Retina (tissue), 1 donor: ENCODE results near the gene CNTN2.

Source experiments
- DNase-seq: peaks from one replicate; pipeline ENCODE4 v3.0.0-alpha.2; 2016

Gene CNTN2

DNA sequence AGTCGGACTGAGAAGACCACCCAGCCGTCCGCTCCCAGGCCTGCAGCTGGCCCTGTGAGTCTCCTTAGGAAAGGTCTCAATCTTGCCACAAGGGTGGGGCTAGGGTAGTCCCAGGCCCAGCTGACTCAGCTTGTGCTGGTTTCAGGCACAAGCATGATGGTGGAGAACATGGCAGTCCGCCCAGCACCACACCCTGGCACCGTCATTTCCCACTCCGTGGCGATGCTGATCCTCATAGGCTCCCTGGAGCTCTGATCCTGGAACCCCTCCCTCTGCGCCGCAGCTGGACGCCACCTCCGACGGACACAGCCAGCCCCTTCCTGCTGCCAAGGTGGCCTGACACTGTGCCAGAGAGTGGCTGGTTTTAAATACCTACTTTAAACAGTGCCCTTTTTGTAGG, 30.5 kb downstream of the CNTN2 start:
- no peak for DNase-seq

DNA sequence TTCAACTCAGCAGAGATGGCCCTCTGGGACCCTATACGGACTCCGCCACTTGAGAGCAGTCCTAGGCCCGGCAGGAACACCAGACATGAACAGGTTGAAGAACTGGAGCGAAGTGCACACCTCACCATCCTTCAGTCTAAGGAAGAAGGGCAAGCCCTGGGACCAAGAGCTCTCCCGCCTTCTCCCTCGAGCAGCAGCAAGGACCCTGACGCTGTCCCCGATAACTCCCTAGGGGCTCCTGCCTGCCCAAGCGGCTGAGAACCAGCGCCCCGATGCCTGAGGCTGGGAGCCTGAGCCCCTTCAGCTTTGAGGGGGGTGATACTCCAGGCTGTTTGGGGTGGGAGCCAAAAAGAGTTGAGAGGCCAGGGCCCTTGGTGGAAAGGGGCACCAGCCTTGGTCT, 31.1 kb downstream of the CNTN2 start:
- DNase-seq, result no peak

DNA sequence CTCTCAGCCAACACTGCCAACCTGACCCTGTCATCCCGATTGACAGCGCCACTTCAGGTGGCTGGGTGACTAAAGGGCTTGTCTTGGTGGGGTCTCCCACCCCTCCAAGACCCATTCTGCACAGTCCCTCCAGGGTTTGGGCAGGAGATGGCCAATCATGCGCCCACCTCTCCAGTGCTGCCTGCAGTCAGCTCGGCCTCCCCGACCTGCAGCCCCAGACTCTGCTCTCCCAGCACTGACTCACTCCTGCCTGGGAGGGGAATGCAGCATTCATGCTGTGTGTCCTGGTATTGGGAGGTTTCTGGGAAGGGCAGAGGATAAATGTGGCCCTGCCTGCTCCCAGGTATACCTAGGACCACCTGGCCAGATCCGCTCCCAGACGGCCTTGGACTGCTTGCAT, 31.5 kb downstream of the CNTN2 start:
- no peak for DNase-seq

DNA sequence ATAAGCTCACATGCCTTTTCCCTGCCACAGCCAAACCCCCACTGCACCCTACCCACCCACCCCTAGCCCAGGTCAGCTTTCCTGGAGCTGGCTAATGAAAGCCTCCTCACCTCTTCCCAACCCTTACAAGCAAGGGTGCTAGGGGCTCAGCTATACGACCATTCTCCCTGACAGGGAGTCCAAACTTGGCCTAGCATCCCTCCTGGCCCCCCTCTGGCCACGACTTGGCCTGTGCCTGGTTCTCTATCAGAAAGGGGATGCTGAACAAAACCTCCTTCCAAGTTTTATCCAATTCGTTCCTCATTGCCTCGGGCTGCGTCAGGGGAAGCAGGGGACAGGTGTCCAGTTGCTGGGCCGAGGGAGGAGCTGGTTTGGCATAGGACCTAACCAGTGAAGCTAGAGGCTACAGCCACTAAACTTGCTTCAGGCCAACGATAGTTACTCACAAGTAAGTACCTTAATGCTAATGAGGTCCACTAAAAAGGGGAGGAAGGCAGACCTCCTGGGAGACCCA, 32.7 kb downstream of the CNTN2 start:
- no peak for DNase-seq

DNA sequence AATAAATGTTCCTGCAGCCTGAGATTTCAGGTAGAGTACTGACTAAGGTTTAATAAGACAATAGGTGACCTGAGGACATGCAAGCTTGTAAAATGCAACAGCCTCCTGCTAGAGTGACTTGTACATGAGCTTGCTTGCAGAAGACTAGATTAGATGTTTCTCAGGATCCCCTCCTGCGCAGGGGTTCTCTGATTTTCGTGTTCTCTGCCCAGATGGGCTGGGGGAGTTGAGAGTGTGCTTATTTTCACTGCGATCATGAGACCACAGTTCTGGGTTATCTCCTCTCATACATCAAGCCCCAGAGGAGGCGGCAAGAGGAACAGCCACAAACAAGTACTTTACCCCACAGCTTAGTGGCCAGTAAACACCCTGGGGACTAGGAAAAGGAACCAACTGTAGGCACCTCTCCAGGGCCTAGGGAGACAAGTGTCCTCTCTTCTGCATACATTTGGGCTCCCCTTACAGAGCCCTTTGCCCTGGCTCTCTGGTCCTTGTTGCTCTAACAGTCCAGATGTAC, 33.3 kb downstream of the CNTN2 start:
- DNase-seq, result no peak

DNA sequence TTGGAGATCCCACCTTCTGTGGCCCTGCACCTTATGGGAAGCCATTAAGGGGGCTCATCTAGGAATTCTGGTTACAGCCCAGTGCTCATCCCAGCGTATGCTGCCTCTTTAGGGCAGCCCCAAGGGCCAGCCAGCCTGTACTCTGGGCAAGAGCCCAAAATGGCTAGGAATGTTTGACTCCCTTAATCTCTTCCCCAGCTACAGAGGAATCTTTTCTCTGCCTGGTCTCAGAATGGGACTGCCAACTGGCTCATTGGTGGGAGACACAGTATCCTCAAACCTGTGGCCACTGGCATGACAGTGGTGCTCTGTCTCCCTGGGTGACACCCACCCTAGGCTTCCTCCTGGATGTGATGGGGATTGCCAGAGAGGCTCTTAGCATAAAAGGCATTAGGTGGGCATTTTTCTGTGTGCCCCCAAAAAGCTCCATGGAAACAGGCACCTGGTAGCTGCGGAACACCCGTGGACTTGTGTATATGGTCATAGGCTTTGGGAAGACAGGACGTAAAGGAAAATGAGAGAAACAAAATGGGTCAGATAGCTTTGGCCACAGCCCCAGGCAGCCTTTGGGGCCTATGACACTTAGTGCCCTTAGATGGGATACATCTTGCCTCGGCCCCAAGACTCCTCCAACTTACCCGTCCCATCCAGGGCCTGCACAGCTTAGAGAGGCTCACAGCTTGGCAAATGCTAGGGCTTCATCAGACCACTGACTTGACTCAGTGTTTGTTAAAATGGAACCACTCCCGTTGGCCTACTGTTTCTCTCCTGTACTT, 34.3 kb downstream of the CNTN2 start:
- no peak for DNase-seq

DNA sequence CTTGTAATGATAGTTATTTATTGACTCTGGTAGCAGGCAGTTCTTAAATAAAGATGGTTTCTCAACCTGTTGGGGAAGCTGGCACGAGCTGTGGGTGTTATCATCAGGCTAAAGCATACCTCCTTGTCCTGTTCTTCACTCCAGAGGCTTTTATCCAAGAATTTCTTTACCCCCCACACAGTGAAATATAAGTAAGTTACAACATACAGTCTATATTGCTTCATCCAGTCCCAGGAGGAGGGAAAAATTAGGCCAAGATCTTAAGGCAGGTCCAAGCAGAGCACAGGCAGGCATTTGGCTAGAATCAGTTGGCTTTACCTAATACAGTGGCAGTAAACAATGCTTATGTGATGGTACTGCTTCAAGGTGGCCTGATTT, 34.9 kb downstream of the CNTN2 start:
- no peak for DNase-seq

DNA sequence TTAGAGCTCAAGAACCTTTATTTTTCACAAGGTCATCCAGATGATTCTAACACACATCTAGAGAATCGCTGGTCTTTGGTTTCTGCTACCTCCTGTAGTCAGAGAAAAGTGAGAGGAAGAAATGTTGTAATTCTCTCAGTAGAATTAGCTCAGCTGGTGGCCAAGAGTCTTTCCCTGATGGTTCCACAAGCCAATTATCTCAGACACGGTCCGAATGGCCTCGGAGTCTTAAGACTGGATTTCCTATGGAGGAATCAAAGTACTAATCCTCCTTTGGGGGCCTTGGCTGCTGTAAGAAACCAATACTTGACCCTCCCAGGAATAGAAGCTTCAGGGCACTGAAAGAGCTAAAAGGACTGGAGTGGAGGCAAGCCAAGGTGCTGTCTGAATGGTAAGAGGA, 39.4 kb downstream of the CNTN2 start:
- DNase-seq, result no peak

DNA sequence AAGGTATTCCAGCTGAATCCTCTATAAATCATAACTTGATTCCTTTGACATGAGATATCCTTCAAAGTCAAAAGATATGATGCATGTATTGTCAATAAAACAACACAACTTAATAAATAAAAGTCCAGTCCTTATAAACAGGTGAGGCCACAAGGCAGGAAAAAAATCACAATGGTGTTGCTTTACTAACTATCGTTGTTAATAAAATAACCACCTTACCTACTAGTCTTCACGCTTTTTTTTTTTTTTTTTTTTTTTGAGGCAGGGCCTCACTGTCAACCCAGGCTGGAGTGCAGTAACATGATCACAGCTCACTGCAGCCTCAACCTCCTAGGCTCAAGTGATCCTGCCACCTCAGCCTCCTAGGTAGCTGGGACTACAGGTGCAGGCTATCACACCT, 41.3 kb downstream of the CNTN2 start, which contains the start of gene TMEM81:
Gene TMEM81, minus strand, starts transcription at position 101 of the 400 bp plus-strand sequence. CDS start 140 bp downstream, outside the sequence.
- no peak for DNase-seq

DNA sequence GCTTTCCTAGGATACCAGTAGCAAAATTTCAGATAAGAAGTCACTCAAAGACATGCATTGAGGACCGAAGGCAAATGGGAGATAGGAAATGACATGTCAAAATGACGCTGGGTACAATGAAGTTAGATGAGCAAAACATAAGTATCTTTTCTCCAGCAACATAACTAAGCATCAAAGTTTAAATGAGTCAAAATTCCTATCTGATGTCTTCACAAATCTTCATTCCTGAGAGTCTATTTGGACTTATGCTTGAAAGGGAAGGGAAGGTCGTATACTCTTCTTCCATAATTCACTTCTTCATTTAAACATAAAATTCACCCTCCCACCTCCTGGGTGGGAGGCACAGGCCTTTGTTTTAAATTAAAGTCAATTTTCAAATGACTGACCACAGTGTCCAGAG, 45.3 kb downstream of the CNTN2 start:
- no peak for DNase-seq

DNA sequence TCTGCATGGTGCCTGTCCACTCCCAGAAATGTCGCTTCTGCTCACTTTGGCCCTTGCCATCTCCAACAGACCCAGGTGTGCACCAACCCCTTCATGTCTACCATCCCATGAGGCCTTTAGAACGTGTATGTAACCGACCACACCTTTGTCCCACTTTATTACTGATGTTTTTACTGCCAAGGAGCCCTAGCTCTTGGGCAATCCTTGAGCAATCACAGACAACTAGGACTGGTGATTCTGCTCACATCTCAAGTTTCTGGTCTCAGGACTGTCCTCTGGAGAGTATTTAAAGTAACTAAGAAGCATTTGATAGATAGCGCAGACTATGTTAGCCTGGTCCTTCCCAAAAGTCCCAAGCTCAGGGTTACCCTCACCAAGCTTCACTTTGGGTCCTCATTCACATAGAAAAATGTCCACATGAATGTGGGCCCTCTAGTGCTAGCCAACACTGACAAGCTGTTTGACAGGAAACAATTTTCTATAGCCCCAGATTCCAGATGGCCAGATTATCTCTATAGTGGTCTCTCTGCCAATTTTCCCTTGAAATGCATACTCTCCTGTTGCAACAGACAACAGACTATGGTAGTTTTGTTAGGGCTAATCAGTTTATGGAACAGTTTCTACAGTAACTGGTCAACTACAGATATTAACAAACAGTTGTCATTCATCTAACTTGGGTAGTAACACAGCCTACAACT, 48.2 kb downstream of the CNTN2 start:
- DNase-seq, result no peak

DNA sequence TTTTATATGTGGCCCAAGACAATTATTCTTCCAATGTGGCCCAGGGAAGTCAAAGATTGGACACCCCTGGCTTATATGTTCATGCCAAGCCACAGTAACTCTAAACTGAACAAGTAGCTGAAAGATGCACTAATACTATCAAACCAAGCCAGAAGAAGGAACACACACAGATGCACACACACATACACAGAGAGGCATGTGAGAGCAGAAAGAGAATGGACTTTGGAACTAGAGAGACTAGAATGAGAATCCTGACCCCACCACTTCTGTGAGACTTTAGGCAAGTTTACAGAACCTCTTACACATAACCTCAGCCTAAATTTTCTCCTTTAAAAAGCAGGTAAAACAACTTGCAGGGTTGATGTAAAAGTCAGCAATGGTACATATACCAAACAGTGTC, 52.4 kb downstream of the CNTN2 start:
- DNase-seq, result no peak

DNA sequence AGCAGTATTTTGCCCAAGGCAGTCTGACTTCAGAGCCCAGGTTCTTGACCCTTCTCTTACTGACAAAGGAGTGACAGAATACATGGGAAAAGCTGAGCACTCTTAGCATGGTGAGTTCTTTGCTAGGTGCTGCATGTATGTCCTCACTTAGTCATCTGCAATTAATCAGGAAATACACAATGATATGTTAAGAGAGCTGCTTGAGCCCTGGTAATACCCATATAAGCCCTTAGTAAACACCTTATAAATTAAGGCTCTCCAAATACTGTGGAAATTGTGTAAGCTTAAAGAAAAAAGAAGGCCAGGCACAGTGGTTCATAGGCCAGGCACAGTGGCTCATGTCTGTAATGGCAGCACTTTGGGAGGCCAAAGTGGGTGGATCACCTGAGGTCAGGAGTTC, 55.2 kb downstream of the CNTN2 start:
- no peak for DNase-seq

DNA sequence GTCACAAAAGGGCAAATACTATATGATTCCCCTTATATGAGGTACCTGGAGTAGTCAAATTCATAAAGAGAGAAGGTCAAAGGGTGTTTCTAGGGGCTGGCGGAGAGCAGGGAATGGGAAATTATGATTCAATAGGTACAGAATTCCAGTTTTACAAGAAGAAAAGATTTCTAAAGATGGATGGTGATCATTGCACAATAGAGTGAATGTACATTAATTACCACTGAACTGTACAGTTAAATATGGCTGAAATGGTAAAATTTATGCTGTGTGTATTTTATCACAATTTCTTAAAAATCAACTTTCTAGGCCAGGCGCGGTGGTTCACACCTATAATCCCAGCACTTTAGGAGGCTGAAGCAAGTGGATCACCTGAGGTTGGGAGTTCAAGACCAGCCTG, 59.4 kb downstream of the CNTN2 start:
- DNase-seq, result no peak

DNA sequence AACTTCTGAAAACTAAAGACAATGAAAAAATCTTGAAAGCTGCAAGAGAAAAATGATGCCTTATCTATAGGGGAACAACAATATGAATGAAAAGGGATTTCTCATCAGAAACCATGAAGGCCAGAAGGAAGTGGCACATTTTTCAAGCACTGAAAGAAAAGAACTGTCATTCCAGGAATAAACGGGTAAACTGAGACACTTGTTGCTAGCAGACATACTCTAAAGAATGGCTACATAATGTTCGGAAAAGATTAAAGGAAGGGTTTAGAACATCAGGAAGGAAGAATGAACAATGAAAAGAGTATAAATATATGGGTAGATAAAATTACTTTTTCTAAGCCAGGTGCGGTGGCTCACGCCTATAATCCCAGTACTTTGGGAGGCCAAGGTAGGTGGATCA, 64.3 kb downstream of the CNTN2 start:
- no peak for DNase-seq

DNA sequence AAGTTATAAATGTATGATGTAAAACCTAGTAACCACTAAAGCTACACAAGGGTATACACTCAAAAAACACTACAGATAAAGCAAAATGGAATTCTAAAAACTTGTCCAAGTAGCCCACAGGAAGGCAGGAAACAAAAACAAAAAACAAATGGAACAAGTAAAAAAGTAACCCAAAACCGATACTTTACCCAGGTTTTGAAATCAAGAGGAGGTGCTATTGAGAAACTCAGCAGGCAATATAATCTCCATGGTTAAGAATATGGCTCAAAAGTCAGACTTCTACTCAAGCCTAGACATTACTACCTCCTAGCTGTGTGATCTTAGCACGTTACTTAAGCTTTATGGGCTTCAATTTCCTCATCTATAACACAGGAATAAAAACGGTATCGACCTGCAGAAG, 65.5 kb downstream of the CNTN2 start:
- DNase-seq, result no peak

DNA sequence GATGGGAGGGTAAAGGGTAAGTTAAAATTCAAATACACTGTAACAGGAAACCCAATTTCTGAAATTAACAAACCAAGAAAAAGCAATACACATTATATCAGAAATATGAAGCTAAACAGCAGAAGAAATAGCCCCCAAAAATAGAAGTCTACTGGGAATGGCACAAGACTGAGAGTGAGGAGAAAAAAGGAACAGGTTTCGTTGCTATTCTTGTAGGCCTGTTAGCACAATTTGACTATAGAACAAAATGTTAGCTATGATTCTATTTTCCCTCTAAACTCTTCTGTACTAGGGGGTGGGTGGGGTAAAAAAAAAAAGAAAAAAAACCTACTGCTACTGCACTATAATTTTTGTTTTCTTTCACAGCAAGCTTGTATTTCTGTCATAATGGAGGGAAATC, 66.3 kb downstream of the CNTN2 start:
- DNase-seq, result no peak

DNA sequence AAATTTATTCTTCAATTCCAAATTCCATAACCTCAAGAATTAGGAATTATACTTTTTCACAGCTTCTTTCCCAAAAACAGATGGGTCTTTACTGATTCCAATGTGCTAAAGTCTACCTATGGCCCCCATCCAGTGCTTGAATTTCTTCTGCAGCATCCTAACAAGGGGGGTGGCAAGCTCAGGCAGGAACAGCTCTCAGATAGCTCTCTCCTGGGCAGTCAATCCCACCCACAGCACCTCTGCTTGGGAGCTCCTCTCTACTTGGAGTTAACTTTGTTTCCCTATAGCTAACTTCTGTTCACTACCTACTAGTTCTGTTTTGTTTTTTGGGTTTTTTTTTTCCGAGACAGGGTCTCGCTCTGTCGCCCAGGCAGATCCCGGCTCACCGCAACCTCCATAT, 66.7 kb downstream of the CNTN2 start:
- no peak for DNase-seq

DNA sequence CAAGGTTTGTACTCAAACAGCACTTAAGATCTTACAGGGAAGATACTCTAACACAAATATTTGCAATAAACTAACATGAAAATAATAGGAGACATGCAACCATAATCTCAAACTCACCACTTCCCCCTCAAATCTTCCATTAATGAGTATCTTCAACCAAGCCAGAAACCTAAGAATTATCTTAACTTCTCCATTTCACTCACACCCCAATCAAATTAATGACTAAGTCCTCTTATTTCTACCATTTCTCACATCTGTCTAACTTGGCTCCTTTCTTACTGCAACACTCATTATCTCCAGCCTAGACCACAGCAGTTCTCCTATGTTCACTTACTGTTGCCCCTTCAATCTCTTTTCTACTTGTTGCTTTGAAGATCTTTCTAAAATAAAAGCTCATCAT, 68.3 kb downstream of the CNTN2 start:
- no peak for DNase-seq

DNA sequence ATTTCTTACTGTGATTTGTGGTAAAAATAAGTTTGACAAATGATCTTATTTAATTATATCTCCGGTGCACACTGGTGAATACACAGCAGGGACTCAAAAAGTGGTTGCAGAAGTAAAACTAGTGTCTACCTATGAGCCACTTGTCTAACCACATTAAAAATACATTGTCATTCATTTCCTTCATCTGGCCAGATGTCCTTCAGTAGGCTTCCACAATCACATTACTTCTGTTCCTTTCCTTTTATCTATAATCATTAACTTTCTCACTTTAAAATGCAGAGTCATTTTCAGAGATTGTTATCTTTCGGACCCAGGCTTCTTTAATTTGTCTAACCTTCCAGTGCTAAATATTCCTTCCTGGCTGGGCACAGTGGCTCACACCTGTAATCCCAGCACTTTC, 75.7 kb downstream of the CNTN2 start:
- no peak for DNase-seq

DNA sequence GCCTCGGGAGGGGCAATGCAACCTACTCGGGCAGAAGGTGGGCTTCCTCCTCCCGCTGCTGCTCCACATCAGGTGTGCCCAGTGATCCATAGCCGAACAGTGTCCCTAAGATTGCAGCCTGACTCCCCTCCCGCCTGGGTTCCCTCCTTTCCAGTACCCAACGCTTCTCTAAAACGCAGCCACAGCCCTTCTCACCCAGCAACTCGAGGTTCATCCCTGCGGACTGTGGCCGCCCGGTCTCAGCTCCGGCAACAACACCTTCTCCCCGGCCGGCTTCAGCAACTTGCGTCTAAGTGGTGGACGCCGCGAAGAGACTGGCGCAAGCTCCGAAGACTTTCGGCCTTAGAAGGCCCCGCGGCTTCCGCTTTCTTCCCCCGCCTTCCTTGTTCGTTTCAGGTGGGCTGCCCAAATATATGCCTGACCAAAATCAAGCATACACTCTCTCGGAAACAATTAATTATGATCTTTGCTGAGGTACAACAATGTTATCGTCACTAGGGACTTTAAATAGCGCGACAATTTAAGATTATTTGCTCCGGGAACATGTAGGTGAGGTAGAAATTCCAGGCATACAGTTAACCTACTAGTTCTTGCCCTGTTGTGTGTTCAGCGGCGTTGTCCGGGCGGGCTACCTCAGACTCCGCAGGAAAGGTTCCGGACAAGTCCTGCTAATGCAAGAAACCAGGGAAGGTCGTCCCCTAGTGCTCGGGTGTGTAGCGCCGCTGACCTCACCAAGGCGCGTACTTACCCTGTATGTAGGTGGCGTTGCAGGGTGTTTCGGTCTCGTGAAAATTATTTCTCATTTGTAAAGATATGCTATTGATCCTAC, 78.9 kb downstream of the CNTN2 start, which contains the start of gene RBBP5:
Gene RBBP5, minus strand, starts transcription at position 319 of the 829 bp plus-strand sequence. Its CDS starts 105 bp downstream, at position 214.
- DNase-seq, result peak; percentile 98

DNA sequence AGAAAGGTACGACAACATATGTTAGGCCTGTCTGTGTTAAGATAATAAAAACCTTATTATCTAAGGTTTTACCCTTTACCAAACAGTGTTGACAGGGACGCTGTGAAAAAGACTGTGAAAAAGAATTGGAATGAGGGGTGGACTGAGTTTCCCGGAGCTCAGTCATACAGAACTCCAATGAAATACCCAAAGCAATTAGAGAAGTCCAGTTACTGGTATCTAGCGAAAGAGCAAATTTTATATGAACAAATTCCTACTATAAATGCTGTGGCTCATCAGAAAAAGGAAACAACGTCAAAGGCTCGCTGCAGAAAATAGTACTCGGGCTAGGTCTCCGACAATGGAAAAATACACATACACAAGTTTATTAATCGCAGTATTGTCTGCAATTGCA, 79.5 kb downstream of the CNTN2 start:
- DNase-seq, result no peak

DNA sequence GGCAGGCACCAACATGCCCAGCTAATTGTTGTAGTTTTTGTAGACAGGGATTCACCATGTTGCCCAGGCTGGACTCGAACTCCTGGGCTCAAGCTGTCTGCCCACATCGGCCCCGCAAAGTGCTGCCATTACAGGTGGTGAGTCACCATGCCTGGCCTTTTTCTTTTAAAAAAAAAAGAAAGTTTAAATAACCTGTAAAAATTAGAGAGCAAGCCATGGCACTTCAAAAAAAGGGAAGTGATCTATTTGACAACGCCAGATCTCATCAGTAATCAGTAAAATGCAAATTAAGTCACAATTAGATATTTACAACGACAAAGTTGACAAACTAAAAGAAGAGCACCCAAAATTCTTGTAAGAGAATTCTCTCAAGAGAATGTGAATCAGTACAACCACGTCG, 81.7 kb downstream of the CNTN2 start:
- no peak for DNase-seq
